Measurements from ENCODE around the gene SF1.

- TF ChIP-seq POLR2A (IDR thresholded peaks at IDR 0.05) (no peak), CTCF (IDR thresholded peaks at IDR 0.05) (no peak), POLR2AphosphoS5 (IDR thresholded peaks at IDR 0.05) (no peak), EP300 (IDR thresholded peaks at IDR 0.05) (no peak)
Observed at GRCh38 chr11:64726867-64727530, 51.3 kb downstream of the SF1 start.
